ENCODE results near the gene EFL1.

The EFL1 gene

GRCh38 chr15:82178061-82178460 lies 84.5 kb downstream of the EFL1 start:
- Histone ChIP-seq H2AFZ (ENCODE audit: low read length) (no peak overlapping the region), H3K9me3 (ENCODE audit: low read length) (no peaks in the 10 kb centered on the region), H3K27ac (ENCODE audit: low read depth, low read length, poor library complexity, severe bottlenecking) (no peak overlapping the region), H4K20me1 (ENCODE audit: insufficient read depth, low read length) (no peaks in the 10 kb centered on the region), H3K9ac (ENCODE audit: low read length) (no peak overlapping the region), H3K36me3 (ENCODE audit: insufficient read depth, low read length) (no peaks in the 10 kb centered on the region; the same call in 1 of the 2 replicates), H3K9me2 (ENCODE audit: low read depth, low read length) (no peaks in the 10 kb centered on the region), H3K27me3 (ENCODE audit: insufficient read depth, low read length) (no peaks in the 10 kb centered on the region), H3K4me3 (ENCODE audit: low read depth, low read length, poor library complexity, severe bottlenecking) (no peak overlapping the region), H3K4me2 (ENCODE audit: low read length) (no peak overlapping the region), H3K79me2 (ENCODE audit: insufficient read depth, low read length) (no peaks in the 10 kb centered on the region), H3F3A (ENCODE audit: insufficient read depth, low read length) (no peaks in the 10 kb centered on the region), H3K4me1 (ENCODE audit: insufficient read depth, low read length, severe bottlenecking) (no peaks in the 10 kb centered on the region)
- TF ChIP-seq, protein P1, sequence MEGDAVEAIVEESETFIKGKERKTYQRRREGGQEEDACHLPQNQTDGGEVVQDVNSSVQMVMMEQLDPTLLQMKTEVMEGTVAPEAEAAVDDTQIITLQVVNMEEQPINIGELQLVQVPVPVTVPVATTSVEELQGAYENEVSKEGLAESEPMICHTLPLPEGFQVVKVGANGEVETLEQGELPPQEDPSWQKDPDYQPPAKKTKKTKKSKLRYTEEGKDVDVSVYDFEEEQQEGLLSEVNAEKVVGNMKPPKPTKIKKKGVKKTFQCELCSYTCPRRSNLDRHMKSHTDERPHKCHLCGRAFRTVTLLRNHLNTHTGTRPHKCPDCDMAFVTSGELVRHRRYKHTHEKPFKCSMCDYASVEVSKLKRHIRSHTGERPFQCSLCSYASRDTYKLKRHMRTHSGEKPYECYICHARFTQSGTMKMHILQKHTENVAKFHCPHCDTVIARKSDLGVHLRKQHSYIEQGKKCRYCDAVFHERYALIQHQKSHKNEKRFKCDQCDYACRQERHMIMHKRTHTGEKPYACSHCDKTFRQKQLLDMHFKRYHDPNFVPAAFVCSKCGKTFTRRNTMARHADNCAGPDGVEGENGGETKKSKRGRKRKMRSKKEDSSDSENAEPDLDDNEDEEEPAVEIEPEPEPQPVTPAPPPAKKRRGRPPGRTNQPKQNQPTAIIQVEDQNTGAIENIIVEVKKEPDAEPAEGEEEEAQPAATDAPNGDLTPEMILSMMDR (IDR thresholded peaks at IDR 0.05; ENCODE audit: low read length) = no peak
- TF ChIP-seq EZH2 (IDR thresholded peaks at IDR 0.05; ENCODE audit: borderline replicate concordance, low read length) = no peak

- Histone ChIP-seq H3K27me3 (ENCODE audit: insufficient read depth, low read length) (no peaks in the 10 kb centered on the region), H3K36me3 (ENCODE audit: insufficient read depth, low read length) (no peaks in the 10 kb centered on the region; the same call in 1 of the 2 replicates), H3K9me2 (ENCODE audit: low read depth, low read length) (no peaks in the 10 kb centered on the region), H3F3A (ENCODE audit: insufficient read depth, low read length) (no peaks in the 10 kb centered on the region), H3K4me1 (ENCODE audit: insufficient read depth, low read length, severe bottlenecking) (no peaks in the 10 kb centered on the region), H4K20me1 (ENCODE audit: insufficient read depth, low read length) (no peaks in the 10 kb centered on the region), H3K27ac (ENCODE audit: low read depth, low read length, poor library complexity, severe bottlenecking) (no peak overlapping the region), H3K79me2 (ENCODE audit: insufficient read depth, low read length) (no peaks in the 10 kb centered on the region), H3K9me3 (ENCODE audit: low read length) (no peaks in the 10 kb centered on the region), H3K4me3 (ENCODE audit: low read depth, low read length, poor library complexity, severe bottlenecking) (no peak overlapping the region), H2AFZ (ENCODE audit: low read length) (no peak overlapping the region), H3K9ac (ENCODE audit: low read length) (no peak overlapping the region), H3K4me2 (ENCODE audit: low read length) (no peak overlapping the region)
- TF ChIP-seq, protein P1 (IDR thresholded peaks at IDR 0.05; ENCODE audit: low read length) = no peak
- TF ChIP-seq EZH2 (IDR thresholded peaks at IDR 0.05; ENCODE audit: borderline replicate concordance, low read length) = no peak
These were observed 85.1 kb downstream of the EFL1 start for GRCh38 chr15:82177291-82178010.

- H2AFZ ChIP-seq (ENCODE audit: low read length) = no peak overlapping the region
- no peak overlapping the region for H3K9ac ChIP-seq (ENCODE audit: low read length)
- H3K79me2 ChIP-seq (ENCODE audit: insufficient read depth, low read length) = no peaks in the 10 kb centered on the region
- no peak overlapping the region for H3K4me2 ChIP-seq (ENCODE audit: low read length)
- H3K27me3 ChIP-seq (ENCODE audit: insufficient read depth, low read length) = no peaks in the 10 kb centered on the region
- H3K4me3 ChIP-seq (ENCODE audit: low read depth, low read length, poor library complexity, severe bottlenecking) = no peak overlapping the region
- no peak overlapping the region for H3K27ac ChIP-seq (ENCODE audit: low read depth, low read length, poor library complexity, severe bottlenecking)
- no peaks in the 10 kb centered on the region for H4K20me1 ChIP-seq (ENCODE audit: insufficient read depth, low read length)
- no peaks in the 10 kb centered on the region for H3K4me1 ChIP-seq (ENCODE audit: insufficient read depth, low read length, severe bottlenecking)
- H3F3A ChIP-seq (ENCODE audit: insufficient read depth, low read length) = no peaks in the 10 kb centered on the region
- H3K36me3 ChIP-seq (ENCODE audit: insufficient read depth, low read length) = no peaks in the 10 kb centered on the region; the same call in 1 of the 2 replicates
- no peaks in the 10 kb centered on the region for H3K9me2 ChIP-seq (ENCODE audit: low read depth, low read length)
- no peaks in the 10 kb centered on the region for H3K9me3 ChIP-seq (ENCODE audit: low read length)
- TF ChIP-seq, protein P1 (IDR thresholded peaks at IDR 0.05; ENCODE audit: low read length) = no peak
- no peak for TF ChIP-seq EZH2 (IDR thresholded peaks at IDR 0.05; ENCODE audit: borderline replicate concordance, low read length)
These were observed 86.0 kb downstream of the EFL1 start for GRCh38 chr15:82176542-82176941.

Data from OCI-LY1 (cell line).